HG02884 (cell line): ENCODE data around the gene HSD17B3.
"Not testable (repeated sequence)": the region's sequence is repeated elsewhere in the genome, so short reads cannot be mapped to it uniquely, and the experiment has no call there.

Source experiments
- ATAC-seq: cut with Tn5 transposase; IDR thresholded peaks from one replicate; pipeline ENCODE4 v1.9.1; 2021; ENCODE audit warnings: mild to moderate bottlenecking, moderate library complexity; ENCODE audit not compliant: unreplicated experiment

HSD17B3 gene

DNA sequence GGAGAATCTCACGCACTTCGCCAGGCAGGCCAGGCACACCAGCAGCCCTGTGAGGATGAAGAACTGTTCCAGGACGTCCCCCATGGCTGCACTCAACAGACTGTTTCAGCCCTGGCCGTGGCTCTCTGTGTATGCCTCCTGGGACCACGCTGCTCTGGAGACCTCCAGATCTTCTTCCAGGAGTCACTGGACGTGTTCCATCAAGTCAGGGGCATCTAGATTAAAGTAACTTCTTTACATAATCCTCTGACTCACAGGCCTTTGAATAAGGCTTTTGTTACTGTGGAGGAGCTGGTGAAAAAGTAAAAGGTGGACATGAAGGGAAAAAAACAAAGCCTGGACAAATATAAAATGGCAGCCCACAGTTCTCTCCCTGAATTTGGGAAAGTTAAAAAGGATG, at the start of gene HSD17B3:
Gene HSD17B3 (minus strand): TSS at position 156 of the 400 bp plus-strand sequence. CDS start 72 bp downstream, at position 84.
- no peak for ATAC-seq

- no peak for ATAC-seq
Observed at GRCh38 chr9:96350866-96351265, 48.9 kb upstream of the HSD17B3 start.

DNA sequence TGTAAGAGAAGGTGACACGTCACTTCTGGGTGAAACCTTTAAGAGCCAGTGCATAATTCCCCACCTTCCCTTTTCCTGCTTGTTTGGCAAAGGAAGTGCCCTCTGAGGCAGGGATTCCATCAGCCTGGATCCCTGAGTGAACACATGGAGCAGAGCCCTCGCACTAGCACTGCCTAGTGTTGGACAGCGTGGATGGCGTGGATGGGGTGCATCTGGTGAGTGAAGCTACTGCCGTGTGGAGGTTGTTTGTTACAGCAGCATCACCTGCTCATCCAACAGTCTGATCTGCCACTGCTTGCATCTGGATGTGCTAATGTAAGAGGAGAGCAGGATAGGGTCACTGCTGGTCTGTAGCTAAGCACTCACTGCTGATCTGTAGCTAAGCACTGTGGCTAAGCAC, 46.3 kb upstream of the HSD17B3 start:
- ATAC-seq, result no peak

- ATAC-seq, result no peak
Observed at GRCh38 chr9:96345551-96345950, 43.6 kb upstream of the HSD17B3 start.

DNA sequence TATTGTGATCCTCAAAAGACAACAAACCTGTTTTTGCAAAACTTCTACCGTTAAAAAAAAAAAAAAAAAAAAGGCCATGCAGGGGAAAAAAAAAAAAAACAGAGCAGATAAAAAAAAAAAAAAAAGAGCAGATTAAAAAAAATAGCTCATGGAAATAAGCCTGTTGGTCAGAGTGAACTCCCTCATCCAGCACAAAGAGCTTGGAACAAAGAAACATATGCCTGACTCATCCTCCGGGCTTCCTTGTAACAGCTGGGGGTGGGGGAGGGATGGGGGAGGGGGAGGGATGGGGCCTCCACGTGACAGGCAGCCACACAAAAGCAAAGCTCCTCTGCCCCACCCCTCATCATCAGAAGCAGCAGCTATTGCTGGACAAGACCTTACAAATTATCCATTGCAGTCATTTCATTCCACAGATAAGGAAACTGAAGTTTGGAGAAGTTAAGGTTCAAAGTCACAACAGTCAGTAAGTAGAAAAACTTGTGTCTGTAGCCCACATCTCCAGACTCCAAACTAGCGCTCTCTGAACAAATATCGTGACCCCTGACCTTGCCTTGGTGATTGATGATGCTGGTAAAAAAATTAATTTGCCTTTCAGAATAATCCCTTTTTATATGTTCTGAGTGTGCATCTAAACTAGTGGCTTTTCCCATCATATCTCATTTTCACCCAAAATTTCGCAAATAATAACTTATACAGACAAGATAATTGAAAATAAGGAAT, 42.6 kb upstream of the HSD17B3 start:
- no peak for ATAC-seq

DNA sequence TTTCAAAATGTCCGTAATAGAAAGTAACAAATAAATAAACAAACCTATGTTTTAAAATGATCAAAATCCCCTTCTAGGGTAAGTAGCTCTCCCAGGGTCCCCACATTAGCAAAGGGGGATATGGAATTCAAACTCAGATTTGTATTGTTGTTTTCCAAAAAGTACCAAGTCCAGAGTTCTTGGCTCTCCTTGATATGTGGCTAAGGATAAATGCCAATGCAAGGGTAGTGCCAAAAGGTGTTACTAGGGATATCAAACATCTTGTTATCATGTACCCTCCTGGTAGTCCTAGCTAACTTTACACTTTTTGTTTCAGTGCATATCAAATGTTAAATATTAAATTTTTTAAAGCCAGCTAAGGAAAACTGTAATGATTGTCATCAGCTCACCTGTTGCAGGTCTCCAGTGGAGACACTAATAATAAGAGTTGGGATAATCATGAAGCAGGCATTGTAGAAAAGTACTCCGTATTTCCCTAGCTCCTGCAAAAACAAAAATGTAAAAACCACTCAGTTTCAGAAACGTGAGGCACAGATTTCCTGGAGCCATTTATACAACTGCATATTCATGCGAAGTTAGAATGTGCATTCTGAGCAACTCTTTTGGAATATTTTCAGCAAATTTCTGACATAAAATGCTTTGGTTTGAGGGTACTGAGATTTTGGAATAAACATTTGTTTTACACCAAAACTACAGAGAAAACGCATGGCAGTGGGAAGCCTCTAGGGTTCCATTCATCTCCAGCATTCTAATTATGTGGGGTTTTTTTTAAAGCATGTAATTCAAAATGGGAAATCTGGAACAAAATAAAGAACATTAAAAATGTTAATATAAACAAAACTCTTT, 41.8 kb upstream of the HSD17B3 start:
- no peak for ATAC-seq

DNA sequence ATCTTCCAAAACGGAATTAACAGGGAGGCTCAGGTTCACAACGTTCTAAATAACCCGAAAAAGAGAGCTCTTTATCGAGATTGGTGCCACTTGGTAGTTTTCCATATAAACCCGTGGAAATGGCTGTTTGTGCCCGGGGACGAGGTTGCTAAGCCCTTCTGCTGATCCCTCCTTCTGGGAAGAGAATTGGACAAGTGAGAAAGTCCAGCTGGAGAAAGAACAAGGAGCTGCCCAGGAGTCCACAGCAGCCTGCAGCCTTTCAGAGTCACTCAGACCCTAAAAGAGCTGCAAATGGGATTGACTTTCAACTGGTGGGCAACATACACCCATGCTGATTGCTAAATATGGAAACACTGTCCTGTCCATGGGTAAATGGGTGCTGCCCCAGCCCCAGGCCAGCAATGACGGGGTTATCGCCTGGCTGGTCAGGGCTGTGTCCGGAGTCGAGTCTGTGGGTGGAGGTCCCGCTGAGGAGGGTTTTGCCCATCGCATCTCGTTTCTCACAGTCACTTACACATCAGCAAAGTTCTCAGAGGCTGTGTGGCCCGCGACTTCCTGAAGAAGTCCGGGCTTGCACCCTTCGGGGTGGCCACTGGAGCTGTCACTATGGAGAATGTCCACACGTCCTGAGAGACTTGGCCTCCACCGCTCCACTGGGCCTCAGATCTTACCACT, 40.7 kb upstream of the HSD17B3 start:
- ATAC-seq, result no peak

DNA sequence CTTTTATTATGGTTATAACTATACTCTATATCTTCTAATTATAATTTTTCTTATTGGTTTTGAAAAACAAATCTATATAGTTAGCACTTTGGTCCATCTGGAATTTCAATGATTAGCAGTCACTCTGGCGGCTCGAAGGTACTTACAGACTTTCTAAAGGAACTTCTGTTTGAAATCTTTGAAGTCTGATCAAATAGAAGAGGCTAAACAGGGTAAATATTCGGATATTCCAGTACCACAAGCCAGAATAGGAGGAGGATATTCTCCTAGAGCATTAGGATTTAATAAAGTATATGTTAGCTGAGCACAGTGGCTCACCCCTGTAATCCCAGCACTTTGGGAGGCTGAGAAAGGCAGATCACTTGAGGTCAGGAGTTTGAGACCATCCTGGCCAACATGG, 38.7 kb upstream of the HSD17B3 start:
- no peak for ATAC-seq

DNA sequence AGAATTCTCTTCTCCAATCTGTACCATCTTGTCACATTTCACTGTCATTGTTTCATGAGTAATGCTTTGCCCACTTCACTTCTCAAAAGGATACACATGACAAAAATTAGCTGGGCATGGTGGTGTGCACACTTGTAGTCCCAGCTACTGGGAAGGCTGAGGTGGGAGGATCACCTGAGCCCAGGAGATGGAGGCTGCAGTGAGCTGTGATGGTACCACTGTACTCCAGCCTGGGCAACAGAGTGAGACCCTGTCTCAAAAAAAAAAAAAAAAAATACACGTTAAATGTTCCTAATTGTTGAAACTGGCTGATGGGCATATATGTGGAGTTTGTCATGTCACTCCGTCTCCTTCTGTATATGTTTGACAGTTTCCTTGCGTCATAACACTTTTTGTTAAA, 36.3 kb upstream of the HSD17B3 start:
- ATAC-seq, result no peak

DNA sequence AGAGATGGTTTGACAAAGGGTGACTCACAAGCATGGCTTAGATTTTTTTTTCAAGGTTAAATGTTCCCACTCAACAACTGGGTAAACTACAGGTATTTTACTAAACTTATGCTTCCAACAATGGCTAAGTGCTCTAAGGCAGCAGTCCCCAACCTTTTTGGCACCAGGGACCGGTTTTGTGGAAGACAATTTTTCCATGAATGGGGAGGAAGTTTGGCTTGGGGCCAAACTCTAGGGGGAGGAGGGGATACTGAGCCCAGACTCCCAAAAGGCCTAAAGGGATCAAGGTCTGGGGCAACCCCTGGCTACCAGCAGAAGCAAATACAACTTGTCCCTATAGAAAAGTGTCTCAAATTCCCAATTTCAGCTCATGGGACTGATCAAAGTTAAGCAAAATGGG, 32.0 kb upstream of the HSD17B3 start:
- no peak for ATAC-seq

DNA sequence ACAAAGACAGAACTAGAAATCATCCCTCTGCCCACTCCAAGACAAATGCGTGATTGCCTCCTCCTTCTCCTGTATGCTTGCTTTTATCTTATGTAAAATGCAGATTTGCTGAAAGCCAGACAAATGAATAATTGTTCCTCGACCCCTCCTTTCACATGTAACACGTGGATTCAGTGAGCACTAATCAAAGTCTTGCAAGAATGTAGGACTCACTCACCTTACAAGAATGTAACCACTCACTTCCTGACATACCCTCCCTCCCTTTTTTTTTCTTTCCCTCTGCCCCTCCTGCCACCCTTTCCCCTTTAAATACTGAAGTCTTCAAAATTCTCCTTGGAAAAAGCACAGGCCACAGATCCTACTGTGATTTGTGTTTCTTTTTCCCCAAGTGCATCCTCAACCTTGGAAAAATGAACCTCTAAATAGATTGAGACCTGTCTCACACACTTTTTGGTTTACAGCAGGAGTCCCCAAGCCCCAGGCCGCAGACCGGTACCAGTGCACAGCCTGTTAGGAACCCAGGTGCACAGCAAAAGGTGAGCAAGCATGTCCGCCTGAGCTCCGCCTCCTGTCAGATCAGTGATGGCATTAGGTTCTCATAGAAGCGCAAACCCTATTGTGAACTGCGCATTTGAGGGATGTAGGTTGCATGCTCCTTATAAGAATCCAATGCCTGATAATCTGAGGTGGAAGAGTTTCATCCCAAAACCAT, 29.4 kb upstream of the HSD17B3 start:
- ATAC-seq, result no peak

- ATAC-seq, result no peak
Observed at GRCh38 chr9:96327694-96328352, 25.8 kb upstream of the HSD17B3 start.

GRCh38 chr9:96323169-96323568, 21.2 kb upstream of the HSD17B3 start:
- no peak for ATAC-seq

- not testable (repeated sequence) for ATAC-seq
Observed at GRCh38 chr9:96322736-96323135, 20.8 kb upstream of the HSD17B3 start.

DNA sequence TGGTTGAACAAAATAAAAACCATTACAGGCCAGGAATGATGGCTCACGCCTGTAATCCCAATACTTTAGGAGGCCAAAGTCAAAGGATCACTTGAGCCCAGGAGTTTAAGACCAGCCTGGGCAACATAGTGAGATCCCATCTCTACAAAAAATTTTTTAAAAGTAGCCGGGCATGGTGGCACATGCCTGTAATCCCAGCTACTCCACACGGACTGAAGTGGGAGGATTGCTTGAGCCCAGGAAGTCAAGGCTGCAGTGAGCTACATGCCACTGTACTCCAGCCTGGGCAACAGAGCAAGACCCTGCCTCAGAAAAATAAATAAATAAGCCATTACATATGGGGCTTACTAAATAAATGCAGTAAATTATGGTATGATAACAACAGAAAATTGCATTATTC, 20.2 kb upstream of the HSD17B3 start:
- not testable (repeated sequence) for ATAC-seq

DNA sequence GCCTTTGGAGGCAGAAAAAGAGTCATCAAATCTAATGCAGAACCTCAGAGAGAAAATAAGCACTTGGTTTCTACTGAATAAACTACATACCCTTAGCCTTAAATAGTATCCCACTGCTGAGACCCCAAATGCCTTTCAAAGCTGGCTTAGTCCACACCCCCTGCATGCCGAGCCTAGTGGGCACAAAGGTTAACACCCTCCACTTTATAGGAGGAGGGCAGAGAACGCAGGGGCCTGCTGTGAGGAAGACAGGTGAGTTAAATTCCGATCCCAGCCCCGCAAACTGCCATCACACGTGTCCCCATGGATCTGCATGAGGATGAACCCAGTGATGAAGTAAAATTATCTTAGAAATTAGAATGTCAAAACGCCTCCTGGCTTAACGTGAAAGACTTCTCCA, 19.5 kb upstream of the HSD17B3 start:
- ATAC-seq, result no peak

- ATAC-seq, result no peak
Observed at GRCh38 chr9:96320749-96321280, 18.8 kb upstream of the HSD17B3 start.

GRCh38 chr9:96318921-96319565, 17.1 kb upstream of the HSD17B3 start:
- no peak for ATAC-seq

- ATAC-seq, result no peak
Observed at GRCh38 chr9:96317335-96317980, 15.5 kb upstream of the HSD17B3 start.
